T-helper 2 cell treated with Interferon-gamma antibody and Interleukin-4, amounts not matched to agents 100 ng/mL and 5 ng/mL, for 36 hours (primary cell): ENCODE results near the gene FSTL4. TPM values are rescaled to one million over a fixed set of nuclear protein-coding genes. Genes with fewer than 3 reads are reported as not detected.

Source experiments
- intact Hi-C: fragments of 100-400 bp; cut with micrococcal nuclease; formaldehyde crosslinking; loops from one replicate; pipeline ENCODE4 v1.15.1; 2023
- total RNA-seq: library from RNA; stranded (reverse); gene quantifications from 2 replicates; pipeline ENCODE4 v1.2.3, GENCODE V29; 2022

FSTL4 gene
- total RNA-seq, 1 donor from 2014 or later, result not detected

DNA sequence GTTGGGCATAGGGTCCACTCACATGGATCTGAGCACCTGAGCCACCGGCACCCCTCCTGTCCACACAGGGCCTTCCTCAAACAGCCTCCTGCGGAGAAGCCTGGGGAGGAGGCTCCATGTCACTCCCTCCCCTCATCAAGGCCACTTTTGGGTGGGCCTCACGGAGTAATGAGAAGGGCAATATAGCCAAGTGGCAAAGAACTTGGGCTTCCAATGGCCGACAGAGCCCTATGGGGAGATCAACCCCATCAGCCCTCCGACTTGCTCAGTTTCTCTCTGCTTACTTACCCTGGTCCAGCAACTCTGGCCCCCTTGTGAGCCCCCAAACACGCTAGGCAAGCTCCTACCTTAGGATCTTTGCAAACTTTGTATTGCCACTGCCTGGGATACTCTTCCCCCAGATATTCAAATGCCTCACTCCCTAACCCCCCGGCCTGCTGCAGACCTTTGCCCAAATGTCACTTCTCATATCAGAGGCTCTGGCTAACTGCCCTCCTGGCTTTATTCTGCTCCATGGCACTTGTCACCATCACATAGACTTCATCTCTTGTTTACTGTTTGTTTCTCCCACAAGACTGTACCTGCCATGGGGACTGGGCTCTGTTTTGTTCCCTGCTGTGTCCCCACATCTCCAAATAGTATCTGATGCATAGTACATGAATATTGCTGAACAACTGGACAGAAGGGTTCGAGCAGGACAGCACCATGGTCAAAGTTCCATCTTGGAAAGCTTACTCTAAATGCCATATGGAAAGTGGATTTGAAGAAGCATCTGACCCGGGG is 220.8 kb downstream of the FSTL4 start:
- intact Hi-C loops, result no loop called here

DNA sequence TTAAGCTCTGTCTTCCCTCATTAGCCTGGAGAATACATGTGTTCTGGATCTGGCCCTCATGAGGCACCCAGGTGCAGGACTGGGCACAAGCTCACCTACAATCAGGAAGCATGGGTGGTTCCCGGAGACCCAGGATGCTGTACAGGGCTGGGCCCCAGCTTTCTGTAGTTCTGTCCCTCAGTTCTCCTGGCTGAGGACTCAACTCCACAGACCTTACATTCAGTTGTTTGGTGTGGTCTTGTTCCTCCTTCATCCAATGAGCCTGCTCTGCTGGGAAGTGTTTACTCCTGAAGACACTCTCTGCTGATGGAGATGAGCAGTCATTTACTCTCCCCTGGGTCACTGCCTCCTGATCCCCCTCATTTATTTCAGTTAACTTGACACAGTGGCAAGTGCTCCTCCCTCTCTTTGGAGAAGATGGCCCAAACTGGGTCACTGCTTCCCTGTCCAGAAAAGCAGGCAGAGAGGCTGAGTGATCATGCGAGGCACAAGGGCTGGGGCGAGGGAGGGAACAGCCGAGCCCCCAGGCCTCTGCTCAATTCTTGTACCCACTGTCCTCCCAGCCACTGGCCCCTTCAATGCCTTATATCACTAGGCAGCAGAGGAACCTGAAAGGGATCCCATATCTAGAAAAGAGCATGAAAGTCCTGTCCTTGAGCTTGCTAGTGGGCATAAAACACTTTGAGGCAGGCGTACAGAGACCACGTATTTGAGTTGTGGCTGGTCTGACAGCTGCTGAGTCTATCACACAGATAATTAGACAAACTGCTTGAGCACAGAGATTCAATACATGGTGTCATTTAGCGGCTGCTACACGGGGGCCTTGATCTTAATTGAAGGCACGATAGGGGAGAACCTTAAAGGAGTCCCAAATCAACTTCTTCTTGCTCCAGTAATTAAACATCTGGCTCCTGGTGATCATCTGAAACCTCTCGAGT is 221.7 kb downstream of the FSTL4 start:
- intact Hi-C loops, result no loop called here

DNA sequence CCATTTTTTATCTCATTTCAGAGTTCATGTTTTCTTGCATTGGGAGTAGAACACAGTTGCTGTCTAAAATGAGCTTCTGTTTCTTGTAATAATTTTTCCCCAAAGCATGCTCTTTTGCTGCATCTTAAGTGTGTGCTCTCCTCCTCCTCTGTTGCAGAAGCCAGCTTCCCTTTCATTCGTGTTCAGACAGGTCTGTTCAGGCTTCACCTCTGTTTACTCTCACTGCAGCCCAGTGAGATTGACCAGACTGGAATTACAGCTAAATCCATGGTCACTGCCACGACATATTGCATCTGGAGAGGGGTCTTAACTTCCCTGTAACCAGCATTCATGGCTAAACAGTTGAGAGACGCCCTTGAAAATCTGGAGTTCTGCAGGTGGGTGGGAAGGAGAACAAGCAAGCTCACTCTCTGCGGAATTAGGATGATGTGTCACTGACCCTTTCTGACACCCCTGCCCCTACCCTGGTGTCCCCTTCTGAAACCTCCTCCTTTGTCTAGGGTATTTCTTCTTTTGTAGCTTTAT is 223.2 kb downstream of the FSTL4 start:
- intact Hi-C loops, result no loop called here

DNA sequence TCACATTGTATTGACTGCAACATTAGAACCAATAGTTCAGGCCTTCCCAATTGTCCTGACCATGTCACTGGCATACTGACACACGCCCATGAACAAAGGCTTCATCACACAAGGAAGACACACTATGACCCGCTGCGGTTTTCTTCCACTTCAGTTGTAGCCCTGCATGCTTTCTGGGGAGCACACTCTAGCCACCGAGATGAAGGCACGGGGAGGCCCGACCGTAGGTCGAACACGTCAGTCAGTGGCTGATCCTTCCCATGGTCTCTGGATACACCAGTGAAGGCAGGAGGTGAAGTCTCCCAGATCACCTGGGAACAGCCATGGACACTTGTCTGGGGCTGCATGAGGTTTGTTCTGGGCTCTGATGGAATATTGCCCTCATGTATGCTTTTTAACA is 224.7 kb downstream of the FSTL4 start:
- intact Hi-C loops, result no loop called here

DNA sequence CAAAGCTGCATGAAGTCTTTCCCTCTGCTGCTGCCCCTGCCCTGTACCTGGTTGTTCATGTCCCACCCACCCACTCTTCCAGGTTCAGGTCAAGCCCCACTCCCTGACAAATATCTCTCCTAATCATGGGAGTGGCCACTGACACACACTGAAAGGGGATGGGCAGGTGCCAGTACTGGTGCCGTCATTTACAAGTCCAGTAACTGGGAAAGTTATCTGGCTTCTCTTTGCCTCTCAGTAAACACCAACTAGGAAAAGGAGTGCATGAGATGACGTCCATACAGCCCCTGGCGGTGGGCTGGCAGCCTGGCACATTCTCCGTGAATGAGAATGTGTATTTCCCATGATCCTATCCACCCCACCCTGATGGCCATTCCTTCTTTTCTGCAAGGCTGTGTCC is 225.2 kb downstream of the FSTL4 start:
- intact Hi-C loops, result no loop called here

DNA sequence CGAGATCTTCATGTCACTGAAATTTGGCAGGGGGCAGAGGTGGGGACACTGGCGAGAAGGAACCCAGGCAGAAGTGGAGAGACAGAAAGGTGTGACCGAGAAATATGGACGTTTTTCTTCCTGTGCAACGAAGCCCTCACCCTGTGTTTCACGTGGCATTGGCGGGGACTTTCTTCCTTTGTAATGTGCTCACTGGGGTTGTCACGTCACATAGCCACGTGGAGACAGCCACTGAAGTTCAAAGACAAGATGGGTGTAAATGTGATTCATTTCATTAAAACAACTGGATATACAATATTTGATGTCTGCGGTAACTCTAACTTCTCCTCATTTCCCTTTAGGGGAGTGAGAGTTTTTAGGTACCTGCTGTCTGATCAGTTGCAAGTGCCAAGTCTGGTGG is 225.7 kb downstream of the FSTL4 start:
- intact Hi-C loops, result no loop called here

DNA sequence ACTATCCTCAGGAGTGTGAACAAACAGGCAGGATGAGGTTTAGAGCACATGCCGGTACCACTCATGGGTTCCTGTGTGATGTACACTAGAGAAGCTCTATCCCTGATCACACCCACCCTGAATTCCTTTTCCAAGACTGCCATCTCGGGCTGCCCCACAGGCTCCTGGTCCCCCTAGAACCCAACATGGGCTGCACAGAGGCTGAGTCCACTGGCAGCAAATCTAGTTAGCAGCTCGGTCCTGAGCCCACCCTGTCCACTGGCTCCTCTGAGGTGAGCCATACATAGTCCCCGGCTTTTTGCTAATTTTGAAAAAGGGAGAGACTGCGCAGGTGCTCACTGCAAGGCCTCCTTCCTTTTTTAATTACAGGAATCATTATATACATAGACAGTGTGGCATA is 227.0 kb downstream of the FSTL4 start:
- intact Hi-C loops, result no loop called here

DNA sequence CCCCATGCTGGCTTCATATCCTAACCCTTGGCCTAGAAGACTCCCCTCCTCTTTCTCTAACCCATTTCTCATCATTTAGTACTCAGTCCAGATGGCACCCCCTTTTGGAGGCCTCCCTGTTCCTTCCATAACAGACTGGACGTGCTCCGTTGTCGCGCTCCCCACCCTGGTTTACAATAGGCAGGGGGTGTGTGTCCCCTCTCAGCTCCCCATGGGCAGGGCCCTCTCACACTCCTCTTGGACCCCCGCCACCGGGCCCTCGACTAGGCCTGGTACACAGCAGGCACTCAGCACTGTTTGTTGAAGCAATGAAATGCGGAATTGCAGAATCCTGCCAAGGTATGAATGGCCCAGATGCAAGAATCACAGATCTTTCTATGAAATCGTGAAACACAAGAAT is 227.4 kb downstream of the FSTL4 start:
- intact Hi-C loops, result no loop called here

DNA sequence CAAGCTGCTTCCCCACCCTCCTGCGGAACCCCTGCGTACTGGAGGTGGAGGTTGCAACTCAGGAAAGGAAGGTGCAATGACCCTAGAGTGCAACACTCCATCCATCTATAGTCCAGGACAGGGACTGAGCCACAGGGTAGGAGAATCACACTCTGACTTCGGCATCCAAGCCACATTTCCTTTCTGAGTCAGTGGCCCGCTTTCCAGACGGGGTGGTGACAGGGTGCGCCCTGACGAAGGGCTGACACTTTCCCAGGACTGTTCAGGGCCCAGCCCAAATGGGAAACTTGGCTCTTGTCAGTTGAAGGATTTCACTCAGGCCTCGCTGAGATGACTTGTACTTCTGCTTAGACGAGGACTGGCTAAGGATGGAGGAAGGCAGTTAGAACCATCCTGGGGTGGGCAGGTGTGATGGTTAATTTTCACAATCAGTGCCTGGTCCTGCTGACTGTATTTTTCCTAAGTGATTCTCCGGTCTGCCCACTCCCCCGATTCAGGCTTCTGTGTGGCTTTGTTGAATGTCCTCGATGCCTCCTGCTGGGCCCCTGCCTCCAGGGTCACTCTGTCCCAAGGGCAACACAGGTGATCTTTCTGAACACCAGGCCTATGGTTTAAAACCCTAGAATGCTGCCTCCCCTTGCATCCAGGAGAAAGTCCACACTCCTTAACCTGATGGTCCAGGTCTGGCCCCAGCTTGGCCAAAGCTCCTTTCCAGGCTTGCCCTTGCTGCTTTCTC is 228.1 kb downstream of the FSTL4 start:
- intact Hi-C loops, result no loop called here

DNA sequence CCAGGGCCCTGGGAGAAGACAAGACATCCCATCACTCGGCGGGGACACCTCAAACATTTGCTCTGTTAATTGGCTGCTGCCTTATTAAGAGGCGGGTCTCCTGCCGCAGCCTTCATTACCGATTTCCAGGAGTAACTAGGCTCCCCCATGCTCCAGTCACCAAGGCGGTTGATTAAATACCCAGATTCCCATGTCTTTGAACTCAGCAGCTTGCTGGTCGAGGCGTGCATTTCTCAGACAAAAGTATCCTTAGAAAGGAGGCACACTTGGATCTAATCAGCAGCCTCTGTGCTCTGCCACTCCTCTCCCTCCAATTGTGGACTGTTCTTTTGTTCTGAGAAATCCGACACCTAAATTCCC is 228.8 kb downstream of the FSTL4 start:
- intact Hi-C loops, result no loop called here

DNA sequence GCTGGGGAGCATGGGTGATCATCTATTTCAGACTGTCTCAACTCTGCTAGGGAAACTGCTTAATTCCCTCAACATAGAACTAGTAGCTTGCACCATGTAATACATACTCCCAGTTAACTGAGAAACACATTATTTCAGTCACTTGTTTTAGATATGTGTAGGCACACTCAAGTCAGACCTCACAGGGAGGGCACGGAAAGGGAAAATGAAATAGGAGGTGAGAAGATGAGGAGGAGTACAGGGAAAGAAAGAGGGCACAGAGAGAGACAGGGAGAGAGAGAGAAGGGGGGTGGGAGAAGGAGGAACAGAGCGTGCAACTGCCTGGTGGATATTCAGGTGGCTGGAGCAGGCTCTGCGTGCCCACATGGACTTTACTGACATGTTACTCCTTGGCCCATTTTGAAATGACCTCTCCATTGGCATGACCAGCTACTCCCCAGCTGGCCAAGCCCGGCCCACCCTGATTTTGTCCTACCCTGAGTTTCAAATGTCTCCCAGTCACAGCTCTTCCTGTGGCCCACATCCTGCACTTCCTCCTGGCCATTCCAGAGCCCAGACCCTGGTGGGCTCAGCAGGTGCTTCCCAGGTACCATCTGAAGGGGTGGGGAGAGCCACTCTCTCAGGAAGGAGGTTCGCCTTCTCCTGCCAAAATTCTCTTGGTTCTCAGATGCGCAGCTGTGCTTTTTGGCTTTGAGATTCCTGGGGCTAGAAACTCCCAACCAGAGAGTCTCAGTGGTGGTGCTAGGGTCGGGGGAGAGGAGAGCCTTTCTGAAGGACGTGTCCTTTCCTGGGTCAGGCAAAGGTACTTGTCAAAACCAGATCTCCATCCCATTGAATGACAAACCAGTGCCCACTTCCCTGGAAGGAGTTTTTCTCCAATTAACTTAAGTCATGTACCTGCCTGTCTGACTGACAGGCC is 229.4 kb downstream of the FSTL4 start:
- intact Hi-C loops, result no loop called here

DNA sequence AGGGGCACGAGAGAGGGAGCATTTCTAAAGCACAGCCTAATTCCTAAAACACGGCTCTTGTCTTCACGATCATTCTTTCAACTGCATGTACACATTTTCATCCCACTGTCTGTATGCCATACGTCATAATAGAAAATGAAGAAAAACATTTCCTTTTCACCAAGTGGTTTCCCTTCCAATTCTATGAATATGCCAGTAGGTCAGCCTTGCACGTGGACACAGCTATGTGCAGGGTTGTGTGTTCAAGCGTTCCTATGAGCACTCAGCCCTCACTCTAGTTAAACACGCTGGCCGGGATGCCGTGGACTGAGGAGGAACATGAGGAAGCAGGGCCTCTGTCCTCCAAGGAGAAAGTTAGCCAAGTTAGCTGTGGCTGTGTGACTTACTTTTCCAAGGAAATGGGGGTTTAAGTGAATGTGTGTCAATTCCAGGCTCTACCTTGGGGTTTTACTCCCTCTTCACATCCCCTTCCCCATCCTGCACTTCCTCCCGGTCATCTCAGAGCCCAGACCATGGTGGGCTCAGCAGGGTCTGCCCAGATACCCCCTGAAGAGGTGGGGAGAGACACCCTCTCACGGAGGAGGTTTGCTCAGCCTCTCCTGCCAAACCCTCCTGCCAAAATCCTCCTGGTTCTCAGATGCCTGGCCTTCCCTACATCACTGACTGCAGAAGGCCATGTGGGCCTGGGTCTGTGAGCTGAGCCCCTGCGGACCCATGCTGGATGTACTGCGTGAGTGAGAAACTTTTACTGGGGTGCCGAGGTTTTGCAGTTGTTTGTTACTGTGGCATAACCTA is 230.6 kb downstream of the FSTL4 start:
- intact Hi-C loops, result no loop called here

DNA sequence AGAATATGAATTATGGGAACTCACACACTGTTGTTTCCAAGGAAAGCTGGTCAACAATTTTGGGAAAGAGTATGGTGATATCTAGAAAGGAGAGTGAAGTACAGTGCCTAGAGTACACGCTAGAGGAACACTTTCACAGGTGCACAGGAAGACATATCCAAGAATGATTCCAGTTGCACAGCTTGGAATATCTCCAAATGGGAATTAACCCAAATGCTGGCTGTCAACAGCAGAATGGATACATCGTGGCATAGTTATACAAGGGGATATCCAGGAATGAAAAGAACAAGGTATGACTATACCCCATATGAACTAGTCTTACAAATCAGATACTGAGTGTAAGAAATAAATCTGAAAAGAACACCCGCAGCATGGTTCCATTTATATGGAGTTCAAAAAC is 231.3 kb downstream of the FSTL4 start:
- intact Hi-C loops, result no loop called here

DNA sequence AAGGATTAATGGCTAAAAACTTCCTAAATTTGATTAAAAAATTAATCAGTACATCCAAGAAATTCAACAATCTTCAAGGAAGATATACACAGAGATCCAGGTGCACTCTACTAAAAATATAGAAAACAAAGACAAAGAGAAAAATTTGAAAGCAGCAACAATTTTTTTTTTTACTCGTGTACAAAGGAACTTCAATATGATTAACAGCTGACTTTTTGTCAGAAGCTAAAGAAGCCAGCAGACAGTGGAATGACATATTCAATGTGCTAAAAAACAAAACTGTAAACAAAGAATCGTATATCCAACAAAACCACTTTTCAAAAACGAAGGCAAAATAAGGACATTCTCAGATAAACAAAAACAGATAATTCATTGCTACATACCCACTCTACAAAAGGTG is 234.6 kb downstream of the FSTL4 start:
- intact Hi-C loops, result no loop called here

DNA sequence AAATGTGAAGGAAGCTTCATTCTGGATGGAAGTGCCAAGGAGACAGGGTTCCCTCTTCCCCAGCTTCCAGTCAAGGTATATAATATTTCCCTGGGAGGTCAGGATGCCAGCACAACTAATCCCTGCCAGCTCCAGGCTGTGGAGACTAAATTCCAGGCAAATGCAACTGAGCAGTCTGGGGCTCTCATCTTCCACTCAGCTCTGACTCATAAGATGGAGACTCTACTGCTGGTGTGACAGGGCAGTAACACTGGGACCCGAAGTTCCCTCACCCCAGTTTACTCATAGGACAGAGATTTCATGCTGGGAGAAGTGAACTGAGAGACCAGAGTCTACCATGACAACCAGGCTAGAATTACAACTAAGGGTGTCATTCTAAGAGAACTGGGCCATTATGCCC is 235.4 kb downstream of the FSTL4 start:
- intact Hi-C loops, result no loop called here

DNA sequence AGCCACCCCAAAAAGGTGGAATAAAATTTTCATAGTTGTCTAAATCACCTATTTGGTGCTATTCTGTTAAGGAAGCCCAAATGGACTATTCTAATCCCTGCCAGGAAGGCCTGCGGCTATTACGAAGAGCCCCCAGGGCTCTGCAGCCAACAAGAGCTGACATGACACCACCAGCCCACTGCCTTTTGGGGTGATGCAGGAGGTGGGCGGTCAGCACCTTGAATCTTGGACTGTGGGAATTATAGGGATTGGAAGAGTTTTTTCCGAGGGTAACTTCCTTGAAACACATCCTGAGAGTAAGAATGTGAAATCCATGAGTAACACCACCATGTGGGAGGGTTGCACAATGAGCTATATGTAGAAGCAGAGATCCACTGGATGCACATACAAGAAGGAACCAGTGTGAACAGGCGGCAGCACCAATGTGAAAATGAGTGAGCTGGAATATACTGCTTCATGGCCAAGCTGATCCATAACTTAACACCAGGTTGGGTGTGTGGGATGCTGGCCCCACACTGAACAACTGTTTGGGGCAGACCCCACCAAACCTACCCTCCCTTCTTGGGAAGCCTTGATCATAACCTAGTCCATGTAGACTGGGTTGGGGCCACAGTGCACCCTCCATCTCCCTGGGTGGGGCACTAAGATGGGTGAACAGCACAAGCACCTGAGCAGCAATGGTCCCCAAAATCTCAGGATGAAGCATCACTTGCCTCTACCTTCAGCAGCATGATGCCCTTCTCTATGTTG is 239.0 kb downstream of the FSTL4 start:
- intact Hi-C loops, result no loop called here

DNA sequence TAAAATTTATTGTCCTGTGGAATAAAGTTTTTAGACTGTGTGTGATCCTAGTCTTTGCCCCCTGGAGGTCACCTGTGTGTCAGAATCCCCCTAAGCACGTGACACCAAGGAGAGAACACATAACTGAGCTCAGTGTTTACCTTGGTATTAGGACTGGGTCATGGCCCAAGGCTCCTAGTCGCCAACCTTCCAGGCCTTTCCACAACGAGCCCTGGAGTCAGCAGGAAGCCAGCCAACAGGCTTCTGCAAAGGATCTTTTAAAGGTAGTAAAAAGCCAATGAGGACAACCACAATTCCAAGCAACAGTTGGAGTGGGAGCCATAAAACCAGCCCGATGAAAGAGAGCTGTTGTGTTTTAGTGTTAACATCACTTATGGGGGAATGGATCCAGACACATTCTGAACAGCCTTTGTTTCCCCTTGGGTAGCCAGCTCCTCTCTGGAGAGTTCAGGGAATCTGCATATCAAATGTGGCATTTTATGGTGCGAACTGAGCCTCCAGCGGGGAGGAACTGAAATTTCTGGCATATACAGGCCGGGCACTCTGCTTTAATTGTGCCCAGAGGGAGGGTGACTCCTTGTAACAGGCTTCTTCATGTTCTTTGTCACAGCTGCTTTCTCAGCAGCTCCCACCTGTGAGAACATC is 239.9 kb downstream of the FSTL4 start:
- intact Hi-C loops, result no loop called here

DNA sequence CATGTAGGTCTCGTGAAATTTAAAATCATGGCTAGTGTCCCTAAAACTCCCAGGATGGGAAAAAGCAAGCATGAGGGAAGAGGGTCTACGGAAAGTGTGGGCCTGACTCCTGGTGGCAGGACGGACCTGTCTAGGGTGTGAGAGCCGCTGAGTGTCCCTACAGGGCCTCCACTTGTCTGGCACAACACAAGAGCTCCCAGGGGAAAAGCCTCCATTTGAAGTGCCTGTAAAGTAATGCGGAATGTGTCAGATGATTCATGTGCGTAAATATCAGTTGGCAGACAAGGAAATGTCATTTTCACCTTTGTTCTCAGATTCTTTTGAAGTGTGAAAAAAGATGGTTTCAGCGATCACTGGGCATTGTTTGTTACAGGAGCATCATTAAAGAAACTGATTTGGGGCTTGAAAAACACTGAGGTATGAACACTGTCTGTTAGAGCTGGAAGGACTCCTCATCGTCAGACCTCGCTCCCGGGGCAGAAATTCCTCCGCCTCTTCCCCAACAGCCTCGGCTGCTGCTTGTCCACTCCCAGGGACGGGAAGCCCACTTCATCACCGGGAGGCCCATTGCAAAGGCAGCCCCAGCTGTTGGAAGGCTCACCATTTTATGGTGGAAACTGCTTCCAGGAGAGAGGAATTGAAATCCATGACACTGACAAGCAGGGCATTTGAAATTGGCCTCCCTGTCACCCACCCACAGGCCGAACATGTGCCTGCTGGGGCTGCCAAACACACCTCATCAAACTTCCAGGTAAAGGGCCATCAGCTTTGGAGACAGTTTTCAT is 240.8 kb downstream of the FSTL4 start:
- intact Hi-C loops, result no loop called here
